ENCODE data around the gene VPS50.
"Not testable (repeated sequence)": the region's sequence is repeated elsewhere in the genome, so short reads cannot be mapped to it uniquely, and the experiment has no call there.

VPS50 gene

DNA sequence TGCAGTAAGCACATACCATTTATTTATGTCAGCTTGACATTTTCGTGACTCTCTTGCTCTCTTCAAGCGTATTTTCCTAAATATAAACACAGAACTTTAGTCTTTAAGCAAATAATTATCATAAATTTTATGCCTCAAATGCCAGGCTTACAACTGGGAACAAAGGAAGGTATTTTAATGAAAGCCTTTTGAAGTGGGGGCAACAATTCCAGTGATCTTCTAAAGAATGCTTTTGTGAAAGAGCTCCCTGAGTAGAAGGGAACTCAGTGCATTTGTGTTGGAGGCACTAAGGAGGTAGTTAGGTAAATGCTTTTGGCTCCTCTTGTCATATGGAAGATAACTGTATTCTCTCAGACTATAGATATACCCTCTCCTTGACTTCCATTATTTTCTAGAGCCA, 104.9 kb downstream of the VPS50 start:
- DNase-seq = no peak

DNA sequence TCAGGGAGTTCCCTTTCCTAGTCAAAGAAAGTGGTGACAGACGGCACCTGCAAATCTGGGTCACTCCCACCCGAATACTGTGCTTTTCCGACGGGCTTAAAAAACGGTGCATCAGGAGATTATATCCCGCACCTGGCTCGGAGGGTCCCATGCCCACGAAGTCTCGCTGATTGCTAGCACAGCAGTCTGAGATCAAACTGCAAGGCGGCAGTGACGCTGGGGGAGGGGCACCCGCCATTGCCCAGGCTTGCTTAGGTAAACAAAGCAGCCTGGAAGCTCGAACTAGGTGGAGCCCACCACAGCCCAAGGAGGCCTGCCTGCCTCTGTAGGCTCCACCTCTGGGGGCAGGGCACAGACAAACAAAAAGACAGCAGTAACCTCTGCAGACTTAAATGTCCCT, 110.0 kb downstream of the VPS50 start:
- not testable (repeated sequence) for DNase-seq

DNA sequence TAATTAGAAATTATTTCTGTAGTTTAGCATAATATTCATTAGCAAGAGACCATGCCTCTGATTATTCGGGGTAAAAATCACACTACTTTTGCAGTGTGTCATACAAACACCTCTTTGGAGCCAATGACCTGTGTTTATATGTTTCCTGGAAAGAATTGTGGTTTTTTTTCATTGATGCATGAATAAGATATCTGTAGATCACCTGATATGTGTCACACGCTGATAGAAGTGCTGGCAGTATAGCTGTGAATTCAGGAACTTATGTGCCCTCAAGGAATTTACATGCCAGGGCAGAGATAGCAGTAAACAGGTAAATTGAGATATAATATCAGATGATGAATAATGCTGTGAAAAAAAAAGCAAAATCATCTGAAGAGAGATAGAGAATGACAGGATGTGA, 118.2 kb downstream of the VPS50 start:
- no peak for DNase-seq

DNA sequence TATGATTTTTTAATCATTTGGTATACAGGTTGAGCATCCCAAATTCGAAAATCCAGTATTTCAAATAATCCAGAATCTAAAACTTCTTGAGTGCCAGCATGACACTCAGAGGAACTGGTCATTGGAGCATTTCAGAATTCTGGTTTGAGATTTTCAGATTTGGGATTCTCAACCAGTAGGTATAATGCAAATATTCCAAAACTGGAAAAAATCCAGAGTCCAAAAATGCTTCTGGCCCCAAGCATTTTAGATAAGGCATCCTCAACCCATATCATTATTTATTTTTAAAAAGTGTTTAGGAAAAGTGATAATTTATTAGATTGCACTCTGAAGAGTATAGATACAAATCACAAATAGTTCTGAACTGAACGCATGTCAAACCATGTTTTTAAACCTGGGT, 120.7 kb downstream of the VPS50 start:
- DNase-seq = no peak

DNA sequence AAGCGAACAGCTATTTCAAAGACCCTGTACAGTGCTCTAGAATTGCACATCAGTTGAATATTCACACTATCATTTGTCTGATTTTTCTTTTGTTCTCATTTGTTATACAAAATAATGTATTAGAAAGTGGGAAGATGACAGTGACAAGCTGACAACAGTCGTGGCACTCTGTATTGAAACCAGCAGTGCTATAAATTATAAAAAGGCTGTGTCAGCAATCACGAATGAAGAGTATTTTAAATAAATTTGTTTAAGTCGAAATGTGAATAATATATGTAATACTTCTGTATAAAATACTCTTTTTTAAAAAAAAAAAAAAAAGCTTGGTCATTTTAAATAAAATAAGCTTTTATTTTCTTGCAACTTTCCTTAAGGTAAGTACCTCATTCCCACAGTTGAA, 122.6 kb downstream of the VPS50 start:
- DNase-seq = no peak

DNA sequence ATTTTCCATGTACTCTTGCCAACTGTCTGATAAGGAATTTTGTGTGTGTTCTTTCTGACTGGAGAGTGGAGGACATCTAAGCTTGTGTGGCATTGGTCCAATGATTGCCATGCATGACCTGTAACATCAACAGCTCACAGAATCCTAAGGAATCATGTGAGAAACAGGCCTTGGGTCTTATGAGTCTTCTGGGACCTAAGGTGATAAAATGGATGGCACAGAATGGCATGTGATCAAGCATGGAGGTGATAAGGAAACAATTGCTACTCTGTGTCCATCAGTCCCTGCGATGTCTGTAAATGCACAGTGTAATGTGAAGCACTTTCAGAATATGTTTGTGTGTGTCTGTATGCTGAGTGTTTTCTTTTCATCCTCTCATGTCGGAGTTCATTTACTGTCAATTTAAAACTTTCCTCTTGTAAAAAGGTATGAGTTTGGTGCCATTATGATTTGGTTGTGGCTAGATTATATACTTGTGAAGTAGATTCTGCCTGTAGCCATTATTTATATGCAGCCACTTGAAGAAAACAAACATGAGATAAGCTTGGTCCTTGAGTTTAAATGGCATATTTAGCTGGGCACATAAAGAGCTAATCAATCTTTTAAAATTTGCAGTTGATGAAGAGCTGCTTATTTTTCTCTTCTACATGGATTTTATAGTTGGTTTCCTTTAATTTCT, 127.5 kb downstream of the VPS50 start:
- DNase-seq = peak; percentile 93

DNA sequence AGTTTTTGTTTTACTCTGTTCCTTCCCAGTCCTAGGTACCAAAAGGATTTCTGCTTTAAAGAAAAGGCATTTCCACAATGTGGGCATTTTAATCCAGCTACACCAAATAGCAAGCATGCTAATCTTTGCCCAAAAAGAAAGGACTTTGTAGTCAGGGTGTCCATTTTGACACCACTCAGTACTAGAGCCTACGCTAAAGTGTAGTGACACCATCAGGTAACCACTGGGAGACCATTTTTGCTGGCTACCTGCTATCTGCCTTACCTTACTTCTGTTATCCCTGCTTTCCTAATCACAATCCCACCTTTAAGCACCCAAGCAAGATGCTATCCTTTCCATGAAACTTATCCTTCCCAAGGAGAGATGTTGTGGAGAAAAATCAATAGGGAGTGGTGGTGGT, 129.7 kb downstream of the VPS50 start:
- no peak for DNase-seq

DNA sequence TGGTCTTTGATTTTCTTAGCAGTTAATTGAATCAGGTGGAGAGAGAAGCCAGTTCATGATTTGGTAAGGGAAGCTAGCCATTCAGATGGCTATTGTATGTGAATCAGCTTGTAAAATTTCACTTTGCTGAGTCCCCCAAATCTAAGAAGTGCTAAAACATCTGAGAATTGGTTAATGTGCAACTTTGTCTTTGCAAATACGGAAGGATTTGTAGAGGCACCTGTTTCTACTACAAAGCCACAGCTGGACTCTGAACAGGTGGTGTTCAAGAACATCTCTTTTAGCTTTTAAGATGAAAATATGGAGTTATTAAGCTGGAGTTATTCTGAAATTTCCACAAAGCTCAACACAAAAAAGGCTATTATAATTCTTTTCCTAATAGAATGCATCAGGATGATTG, 132.6 kb downstream of the VPS50 start:
- DNase-seq = peak; percentile 29

DNA sequence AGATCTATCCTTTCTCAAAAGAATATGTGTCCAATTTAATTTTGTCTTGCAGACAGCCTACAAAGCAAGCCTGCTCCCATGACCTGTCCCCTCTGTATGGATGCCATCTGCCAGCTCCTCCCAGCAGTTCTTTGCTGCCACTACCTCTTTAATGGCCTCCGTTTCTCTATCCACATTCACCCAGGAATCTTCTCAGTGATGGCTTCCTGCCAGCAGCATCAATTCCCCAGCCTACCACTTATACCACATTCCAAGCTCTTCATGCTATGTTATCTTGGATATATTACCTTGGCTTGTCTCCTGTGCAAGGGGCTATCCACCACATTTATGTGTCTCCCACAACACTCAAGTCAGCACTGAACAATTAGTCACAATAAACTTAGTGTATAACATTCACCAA, 133.2 kb downstream of the VPS50 start:
- peak; percentile 4 for DNase-seq

DNA sequence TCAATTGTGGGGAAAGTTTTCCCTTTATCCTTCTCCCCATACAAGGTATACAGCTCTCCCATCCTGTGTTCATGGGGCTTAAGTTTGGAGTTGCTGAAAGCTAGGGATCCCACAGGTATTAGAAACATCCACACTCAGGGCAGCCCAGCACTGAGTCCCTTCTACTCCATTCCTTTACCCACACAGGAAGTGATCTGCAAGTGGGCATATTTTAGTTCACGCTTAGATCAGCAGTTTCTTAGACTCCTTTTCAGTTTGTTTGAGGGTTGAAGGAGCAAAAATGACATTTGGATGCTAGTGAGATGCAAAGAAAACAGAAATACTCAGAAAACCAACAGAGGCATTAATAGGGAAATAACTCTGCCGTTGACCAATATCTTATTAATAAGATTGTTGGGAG, 134.7 kb downstream of the VPS50 start:
- no peak for DNase-seq

DNA sequence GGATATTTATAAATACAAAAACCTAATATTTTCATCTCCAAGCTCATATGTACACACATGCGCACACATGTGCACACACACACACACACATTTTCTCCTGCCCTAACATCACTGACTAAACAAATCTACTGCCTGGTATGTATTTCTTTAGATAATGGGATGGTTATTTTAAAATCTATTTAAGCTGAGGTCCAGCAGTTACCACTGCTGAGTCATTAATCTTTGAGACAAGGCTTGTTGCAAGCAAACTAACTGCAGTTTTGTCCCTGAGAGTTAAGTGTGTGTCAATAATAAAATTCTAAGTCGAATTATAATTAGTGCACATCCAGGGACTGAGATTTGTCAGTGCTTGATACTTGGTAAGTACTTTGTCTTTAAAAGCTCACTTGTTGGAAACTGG, 135.1 kb downstream of the VPS50 start:
- DNase-seq = no peak

DNA sequence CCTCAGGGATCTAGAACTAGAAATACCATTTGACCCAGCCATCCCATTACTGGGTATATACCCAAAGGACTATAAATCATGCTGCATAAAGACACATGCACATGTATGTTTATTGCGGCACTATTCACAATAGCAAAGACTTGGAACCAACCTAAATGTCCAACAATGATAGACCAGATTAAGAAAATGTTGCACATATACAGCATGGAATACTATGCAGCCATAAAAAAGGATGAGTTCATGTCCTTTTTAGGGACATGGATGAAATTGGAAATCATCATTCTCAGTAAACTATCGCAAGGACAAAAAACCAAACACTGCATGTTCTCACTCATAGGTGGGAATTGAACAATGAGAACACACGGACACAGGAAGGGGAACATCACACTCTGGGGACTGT, 138.8 kb downstream of the VPS50 start:
- not testable (repeated sequence) for DNase-seq

DNA sequence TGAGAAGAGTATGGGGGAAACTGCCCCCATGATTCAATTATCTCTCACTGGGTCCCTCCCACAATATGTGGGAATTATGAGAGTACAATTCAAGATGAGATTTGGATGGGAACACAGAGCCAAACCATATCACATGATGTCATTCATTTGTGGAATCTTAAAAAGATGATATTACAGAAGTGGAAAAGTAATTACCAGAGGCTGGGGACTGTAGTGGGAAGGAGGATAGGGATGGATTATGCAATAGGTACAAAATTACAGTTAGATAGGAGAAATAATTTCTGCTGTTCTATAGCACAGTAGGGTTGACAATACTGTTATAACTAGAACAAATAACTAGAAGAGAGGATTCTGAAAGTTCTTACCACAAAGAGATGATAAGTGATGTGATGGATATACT, 141.4 kb downstream of the VPS50 start:
- no peak for DNase-seq

DNA sequence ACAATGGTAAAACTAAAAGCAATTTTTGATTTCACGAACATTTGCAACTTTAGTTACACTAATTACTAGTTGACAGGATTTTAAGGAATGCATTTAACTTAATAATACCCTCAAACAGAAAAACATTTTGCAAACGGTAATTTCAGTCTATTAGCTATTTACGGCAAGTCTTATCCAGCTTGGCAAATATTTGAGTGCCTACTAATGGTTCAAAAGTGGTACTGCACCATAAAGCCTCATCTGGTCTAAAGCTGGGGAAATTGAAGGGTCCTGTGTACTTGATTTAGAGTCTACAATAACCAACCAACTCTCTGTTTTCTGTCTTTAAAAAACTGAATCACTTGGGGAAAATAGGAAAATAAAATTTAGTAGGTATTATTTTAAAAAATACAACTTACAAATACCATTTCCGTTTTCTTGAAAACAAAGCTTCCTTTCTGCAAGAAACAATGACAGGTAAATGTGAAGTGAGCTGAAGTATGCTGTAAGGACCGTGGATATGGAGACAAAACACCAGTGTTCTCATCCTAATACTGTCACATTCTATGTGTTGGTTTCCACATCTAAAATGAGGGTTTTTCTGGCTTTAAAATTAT, 142.3 kb downstream of the VPS50 start:
- peak; percentile 20 for DNase-seq

DNA sequence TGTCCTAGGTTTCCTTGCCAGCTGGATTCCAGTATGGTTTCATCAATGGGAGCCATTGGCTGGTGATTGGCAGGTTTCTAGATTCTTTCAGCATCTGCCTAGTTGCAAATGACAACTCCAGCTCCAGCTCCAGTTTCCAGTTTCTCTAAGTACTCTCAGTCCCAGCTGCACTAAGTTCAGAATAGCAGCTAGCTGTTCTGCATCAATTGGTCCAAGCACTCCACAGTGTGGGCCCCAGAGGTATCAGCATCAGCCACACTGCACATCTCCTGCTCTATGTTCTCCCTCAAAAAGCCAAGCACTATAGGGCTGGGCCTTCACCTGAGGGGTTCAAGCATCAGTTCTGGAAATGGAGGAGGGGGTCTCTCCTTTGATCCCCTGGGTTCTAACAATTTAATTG, 143.4 kb downstream of the VPS50 start:
- DNase-seq = no peak

DNA sequence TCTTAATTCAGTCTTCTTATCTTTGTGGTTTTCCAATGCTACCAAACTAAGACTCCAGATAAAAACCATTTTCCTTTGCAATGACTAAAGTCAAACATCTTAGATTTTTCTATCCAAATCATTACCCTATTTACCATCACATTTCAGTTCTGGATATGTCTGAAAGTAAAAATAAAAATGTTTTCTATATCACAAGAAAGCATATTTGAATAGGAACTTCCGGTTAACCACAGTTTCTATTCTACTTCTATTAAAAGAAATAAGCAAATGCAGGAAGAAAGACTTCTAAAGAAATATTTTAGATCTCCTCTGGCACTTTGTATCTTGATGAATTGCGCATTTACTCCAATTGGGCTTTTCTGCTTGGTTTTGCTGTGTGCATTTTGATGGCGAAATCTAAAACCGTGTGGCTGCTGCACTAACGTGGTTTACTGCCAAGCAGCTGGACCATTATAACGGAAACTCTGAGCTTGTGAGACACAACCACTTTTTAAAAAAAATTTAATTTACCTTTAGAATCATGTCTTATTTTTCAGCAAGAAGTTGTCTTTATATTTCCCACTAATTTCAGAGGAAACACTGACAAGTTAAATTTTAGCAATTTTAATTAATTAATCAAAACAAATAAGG, 146.1 kb downstream of the VPS50 start:
- no peak for DNase-seq

DNA sequence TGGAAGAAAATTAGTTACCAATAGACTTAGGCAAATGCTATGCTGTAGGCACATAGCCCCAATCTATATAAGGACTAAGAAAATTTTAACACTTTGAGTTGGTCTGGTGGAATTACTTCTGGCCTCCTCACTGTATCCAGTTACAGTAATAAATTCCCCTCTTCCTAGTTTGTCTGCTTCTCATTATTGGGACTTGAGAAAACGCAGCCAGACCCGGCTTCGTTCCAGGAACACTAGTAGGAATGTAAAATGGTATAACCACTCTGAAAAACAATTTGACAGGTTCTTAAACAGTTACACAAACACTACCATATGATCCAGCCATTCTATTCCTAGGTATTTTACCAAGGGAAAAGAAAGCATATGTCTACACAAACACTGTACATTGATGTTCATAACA, 150.2 kb downstream of the VPS50 start:
- DNase-seq = no peak

DNA sequence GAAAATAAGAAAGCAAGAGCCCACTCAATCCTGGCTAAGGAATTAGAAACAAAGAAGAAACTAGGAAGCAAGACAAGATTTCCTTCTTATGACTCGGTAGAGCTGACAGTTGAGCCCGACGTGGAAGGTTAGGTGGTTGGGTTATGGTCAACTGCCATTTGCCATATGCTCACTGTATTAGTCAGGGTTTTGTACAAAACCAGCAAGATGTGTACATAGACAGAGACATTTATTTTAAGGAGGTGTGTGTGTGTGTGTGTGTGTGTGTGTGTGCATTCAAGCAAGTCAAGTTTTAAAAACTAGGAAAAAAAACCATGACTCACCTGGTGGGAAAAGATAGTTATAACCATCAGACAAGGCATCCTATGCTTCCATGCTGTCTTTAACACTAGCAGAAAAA, 158.5 kb downstream of the VPS50 start:
- no peak for DNase-seq

DNA sequence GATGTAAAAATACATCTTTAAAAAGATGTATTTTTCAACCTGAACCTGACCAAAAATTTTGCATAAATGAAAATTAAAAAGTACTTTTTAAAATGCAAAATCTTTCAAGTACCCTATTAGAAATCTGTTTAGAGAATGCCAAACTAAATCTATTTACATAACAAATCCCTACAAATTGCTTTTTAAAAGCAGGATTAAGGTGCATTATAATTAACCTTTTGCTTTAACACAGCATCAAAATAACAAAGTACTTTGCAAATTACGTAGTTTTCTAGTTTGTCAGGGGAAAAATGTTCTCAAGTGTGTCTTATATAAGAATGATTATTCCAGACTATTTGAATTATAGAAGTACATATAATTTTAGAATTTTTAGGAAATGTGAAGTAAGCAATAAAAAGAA, 160.8 kb downstream of the VPS50 start:
- DNase-seq = no peak

DNA sequence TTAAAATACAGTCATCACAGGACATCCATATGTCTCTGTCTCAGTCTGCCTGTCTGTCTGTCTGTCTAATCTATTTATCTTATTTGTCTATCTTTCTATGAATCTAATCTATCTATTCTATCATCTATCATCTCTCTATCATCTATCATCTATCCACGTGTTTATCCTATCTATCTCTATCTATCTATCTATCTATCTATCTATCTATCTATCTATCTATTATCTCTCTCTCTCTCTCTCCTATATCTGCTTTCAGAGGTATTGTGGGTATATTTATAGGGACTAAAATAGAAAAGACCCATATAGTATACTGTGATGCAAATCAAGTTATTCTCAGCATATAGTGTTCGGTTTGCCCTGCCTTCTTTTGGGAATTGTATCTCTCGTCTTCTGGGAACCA, 167.5 kb downstream of the VPS50 start:
- DNase-seq = no peak

DNA sequence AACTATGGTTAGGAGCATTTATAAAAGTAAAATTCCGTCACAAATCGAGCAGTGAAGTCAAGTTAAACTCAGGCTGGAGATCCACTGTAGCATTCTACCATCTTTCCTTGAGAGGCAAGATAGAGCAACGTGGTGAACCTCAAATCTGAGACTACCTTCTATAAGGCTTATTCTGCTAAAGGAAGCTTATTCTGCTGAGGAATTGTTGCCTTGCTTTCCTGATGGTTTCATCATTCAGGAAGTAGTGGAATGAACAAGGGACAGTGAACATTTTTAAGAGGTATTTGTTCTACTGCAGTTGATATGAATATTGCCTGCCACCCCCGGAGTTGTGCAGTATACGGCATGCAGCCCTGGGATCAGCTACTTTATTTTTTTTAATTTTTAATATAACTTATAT, 170.8 kb downstream of the VPS50 start:
- no peak for DNase-seq

DNA sequence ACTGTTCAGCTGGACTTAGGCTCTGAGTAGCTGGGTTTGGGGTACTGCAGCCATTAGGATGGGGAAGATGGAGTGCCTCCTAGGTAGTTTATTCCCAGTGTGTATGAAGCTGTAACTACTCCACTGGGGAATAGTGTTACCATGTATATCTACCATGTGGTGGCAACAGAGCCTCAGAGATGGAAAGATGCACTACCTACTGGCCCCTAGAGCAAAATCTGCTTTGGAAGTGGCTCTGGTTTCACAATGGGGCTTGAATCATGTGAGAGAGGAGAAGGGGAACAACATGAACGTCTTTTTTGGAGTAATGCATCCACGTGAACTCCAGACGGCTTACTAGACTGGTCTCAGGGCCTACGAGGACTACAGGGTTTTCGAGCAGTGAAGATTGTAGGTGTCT, 175.1 kb downstream of the VPS50 start:
- DNase-seq = no peak

DNA sequence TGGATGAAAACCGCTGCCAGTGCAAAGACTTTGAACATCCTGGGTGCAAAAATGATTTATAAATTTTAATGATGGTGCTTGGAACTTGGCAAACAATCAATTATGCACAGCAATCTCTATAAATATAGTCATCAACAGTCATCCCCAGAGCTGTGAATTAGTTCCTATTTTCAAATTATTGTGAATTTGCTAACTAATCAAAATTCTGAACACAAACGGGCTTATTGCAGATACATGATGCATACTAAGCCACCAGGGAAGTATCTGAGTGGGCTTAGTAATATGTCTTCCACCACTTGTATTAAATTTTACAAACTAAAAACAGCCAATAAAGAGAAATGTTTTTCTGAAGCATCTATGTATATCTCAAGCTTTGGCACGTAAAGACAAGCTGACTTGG, 177.2 kb downstream of the VPS50 start:
- no peak for DNase-seq
